Loucy (cell line): ENCODE data around the gene RHOU.

ENCODE experiments used
- H2AFZ ChIP-seq: fragments of 200-600 bp; sonication (generic); 2 replicates; pipeline ENCODE4 v1.6.0; 2016; ENCODE audit warnings: antibody characterized with exemption, mild to moderate bottlenecking, low read length, moderate library complexity
- H3F3A ChIP-seq: fragments of 200-600 bp; 2 replicates; pipeline ENCODE4 v1.6.0; 2016; ENCODE audit warnings: antibody characterized with exemption, low read depth, mild to moderate bottlenecking
- H3K27me3 ChIP-seq: fragments of 200-600 bp; sonication (generic); 2 replicates; pipeline ENCODE4 v1.6.1; 2014; ENCODE audit warnings: low read length, mild to moderate bottlenecking; ENCODE audit not compliant: insufficient read depth, poor library complexity, severe bottlenecking
- H3K36me3 ChIP-seq: fragments of 200-600 bp; sonication (generic); 2 replicates; pipeline ENCODE4 v1.6.1; 2016; ENCODE audit warnings: low read length; ENCODE audit not compliant: insufficient read depth
- H3K4me1 ChIP-seq: fragments of 200-600 bp; sonication (generic); 2 replicates; pipeline ENCODE4 v1.5.1; 2014; ENCODE audit warnings: low read length, mild to moderate bottlenecking; ENCODE audit not compliant: insufficient read depth, poor library complexity, severe bottlenecking
- H3K4me2 ChIP-seq: fragments of 200-600 bp; sonication (generic); 2 replicates; pipeline ENCODE4 v1.6.0; 2014; ENCODE audit warnings: antibody characterized with exemption, low read length, low read depth, mild to moderate bottlenecking; ENCODE audit not compliant: poor library complexity, severe bottlenecking
- H3K4me3 ChIP-seq: fragments of 200-600 bp; sonication (generic); 2 replicates; pipeline ENCODE4 v1.5.1; 2014; ENCODE audit warnings: low read length, mild to moderate bottlenecking, mixed read lengths; ENCODE audit not compliant: poor library complexity, severe bottlenecking
- H3K79me2 ChIP-seq: fragments of 200-600 bp; sonication (generic); 2 replicates; pipeline ENCODE4 v1.6.1; 2014; ENCODE audit warnings: low read length; ENCODE audit not compliant: insufficient read depth
- H3K9ac ChIP-seq: fragments of 200-600 bp; sonication (generic); 2 replicates; pipeline ENCODE4 v1.6.0; 2014; ENCODE audit warnings: mild to moderate bottlenecking, low read depth, low read length, moderate library complexity; ENCODE audit not compliant: poor library complexity, severe bottlenecking
- H3K9me2 ChIP-seq: fragments of 200-600 bp; sonication (generic); replicated peaks from 2 replicates; pipeline ENCODE4 v1.6.1; 2016; ENCODE audit warnings: low read depth, low read length, mixed read lengths
- H3K9me3 ChIP-seq: fragments of 200-600 bp; sonication (generic); 2 replicates; pipeline ENCODE4 v1.6.1; 2014; ENCODE audit warnings: mild to moderate bottlenecking, antibody characterized with exemption, low read length, low read depth; ENCODE audit not compliant: insufficient read depth
- H4K20me1 ChIP-seq: fragments of 200-600 bp; sonication (generic); 2 replicates; pipeline ENCODE4 v1.6.0; 2014; ENCODE audit warnings: antibody characterized with exemption, low read length, mild to moderate bottlenecking; ENCODE audit not compliant: insufficient read depth, poor library complexity, severe bottlenecking
- EZH2phosphoT487 ChIP-seq: fragments of 200-600 bp; IDR thresholded peaks from 2 replicates; pipeline ENCODE4 v1.6.1; 2018; ENCODE audit warnings: antibody characterized with exemption, mild to moderate bottlenecking, moderate library complexity, borderline replicate concordance
- TF ChIP-seq, protein P1 (sequence below): fragments of 200-600 bp; sonication (generic); conservative IDR thresholded peaks from 2 replicates; pipeline ENCODE4 v1.5.1; 2014; ENCODE audit warnings: mild to moderate bottlenecking, antibody characterized with exemption, low read length

The RHOU gene

DNA sequence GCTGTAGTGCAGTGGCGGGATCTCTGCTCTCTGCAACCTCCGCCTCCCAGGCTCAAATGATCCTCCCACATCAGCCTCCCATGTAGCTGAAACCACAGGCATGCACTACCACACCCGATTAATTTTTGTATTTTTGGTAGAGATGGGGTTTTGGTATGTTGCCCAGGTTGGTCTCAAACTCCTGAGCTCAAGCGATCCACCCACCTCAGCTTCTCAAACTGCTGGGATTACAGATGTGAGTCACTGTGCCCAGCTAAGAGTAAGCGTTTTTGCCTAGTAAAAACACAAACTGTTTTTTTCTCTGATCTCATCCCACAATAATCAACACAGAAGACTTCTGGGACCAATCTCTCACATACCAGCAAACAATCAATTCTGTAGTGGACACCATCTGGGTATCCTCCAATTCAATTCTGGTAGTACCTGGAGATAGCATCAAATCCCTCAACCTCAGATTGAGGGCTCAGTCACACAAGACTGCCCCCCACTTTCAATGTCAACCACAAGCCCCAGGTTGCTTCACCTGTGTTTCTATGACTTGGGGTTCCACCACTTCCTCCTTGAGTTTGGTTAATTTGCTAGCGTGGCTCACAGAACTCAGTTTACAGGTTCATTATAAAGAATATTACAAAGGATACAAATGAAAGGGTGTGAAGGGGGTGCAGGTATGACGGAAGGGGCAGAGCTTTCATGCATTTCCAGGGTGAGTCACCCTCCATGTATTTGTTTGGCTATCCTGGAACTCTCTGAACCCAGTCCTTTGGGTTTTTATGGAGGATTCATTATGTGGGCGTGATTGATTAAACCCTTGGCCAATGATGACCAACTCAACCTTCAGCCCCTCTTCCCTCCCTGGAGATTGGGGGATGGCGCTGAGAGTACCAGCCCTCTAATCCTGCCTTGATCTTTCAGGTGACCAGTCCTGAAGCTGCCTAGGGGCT, 40.0 kb upstream of the RHOU start:
- no peak for TF ChIP-seq EZH2phosphoT487
- Histone ChIP-seq H3K4me2 (no peak overlapping the region), H3K9ac (no peak overlapping the region), H3K79me2 (no peaks in the 10 kb centered on the region), H3K27me3 (no peaks in the 10 kb centered on the region), H3K9me3 (no peaks in the 10 kb centered on the region), H3K4me3 (no peak overlapping the region), H4K20me1 (no peaks in the 10 kb centered on the region), H2AFZ (no peak overlapping the region), H3K9me2 (no peaks in the 10 kb centered on the region), H3F3A (no peaks in the 10 kb centered on the region), H3K36me3 (no peaks in the 10 kb centered on the region), H3K4me1 (no peaks in the 10 kb centered on the region)

DNA sequence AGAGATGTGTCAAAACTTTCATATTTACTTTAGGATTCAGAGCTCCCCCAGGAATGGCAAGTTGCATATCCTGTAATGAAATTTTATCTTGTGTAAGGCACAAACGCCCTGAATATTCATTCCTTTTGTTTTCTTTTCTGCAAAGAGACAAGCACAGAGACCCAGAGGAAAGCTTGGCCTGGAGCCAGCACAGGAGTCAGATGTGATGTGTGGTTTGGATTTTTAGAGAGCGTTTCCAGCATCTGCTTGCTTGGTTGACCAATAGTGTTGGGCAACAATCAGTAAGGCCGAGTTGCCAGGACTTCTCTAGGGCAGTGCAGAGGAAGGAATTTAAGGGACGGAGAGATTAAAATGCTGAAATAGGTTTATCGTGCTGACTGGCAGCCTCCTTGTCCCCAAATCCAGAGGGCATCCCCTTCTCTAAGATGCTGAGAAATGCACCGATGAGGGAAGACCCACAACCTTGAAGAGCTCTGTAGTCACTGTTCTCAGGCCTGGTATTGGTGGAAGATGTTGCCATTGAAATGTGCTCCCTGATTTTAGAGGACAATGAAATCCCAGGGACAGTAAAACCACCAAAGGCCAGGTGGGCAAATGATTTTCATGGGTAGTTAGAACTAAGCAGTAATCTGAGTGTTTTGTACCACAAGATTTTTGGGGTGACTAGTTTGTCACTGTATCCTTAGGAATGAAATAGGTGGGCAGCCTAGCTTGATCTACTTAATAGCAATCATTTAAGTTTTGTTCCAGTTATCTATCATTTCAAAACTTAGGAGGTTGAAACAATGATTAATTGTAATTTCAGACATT, 37.9 kb upstream of the RHOU start:
- no peaks in the 10 kb centered on the region for H3F3A ChIP-seq
- no peak overlapping the region for H3K4me3 ChIP-seq
- no peak overlapping the region for H3K4me2 ChIP-seq
- no peak overlapping the region for H3K9ac ChIP-seq
- no peaks in the 10 kb centered on the region for H3K36me3 ChIP-seq
- no peaks in the 10 kb centered on the region for H3K4me1 ChIP-seq
- no peaks in the 10 kb centered on the region for H3K27me3 ChIP-seq
- H4K20me1 ChIP-seq = no peaks in the 10 kb centered on the region
- no peaks in the 10 kb centered on the region for H3K9me2 ChIP-seq
- no peak overlapping the region for H2AFZ ChIP-seq
- no peak for TF ChIP-seq EZH2phosphoT487
- H3K79me2 ChIP-seq = no peaks in the 10 kb centered on the region
- no peaks in the 10 kb centered on the region for H3K9me3 ChIP-seq

DNA sequence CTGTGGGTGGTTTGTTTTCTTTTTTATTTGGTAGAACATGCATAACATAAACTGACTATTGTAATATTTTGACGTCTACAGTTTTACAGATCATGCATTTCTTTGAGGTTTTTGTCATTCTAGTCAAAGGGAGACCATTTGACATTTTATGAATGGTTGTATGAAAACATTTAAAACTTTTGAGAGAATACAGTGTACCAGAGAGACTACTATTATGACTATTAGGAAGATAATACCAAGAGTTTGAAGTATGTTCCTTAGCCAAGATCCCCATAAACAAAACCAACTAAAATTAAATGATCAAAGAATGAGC, 37.3 kb upstream of the RHOU start:
- Histone ChIP-seq H3K9me2 (no peaks in the 10 kb centered on the region), H2AFZ (no peak overlapping the region), H4K20me1 (no peaks in the 10 kb centered on the region), H3K79me2 (no peaks in the 10 kb centered on the region), H3K4me3 (no peak overlapping the region), H3F3A (no peaks in the 10 kb centered on the region), H3K4me2 (no peak overlapping the region), H3K4me1 (no peaks in the 10 kb centered on the region), H3K9ac (no peak overlapping the region), H3K9me3 (no peaks in the 10 kb centered on the region), H3K36me3 (no peaks in the 10 kb centered on the region), H3K27me3 (no peaks in the 10 kb centered on the region)
- TF ChIP-seq EZH2phosphoT487 = no peak
- TF ChIP-seq, protein P1, sequence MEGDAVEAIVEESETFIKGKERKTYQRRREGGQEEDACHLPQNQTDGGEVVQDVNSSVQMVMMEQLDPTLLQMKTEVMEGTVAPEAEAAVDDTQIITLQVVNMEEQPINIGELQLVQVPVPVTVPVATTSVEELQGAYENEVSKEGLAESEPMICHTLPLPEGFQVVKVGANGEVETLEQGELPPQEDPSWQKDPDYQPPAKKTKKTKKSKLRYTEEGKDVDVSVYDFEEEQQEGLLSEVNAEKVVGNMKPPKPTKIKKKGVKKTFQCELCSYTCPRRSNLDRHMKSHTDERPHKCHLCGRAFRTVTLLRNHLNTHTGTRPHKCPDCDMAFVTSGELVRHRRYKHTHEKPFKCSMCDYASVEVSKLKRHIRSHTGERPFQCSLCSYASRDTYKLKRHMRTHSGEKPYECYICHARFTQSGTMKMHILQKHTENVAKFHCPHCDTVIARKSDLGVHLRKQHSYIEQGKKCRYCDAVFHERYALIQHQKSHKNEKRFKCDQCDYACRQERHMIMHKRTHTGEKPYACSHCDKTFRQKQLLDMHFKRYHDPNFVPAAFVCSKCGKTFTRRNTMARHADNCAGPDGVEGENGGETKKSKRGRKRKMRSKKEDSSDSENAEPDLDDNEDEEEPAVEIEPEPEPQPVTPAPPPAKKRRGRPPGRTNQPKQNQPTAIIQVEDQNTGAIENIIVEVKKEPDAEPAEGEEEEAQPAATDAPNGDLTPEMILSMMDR = no peak

DNA sequence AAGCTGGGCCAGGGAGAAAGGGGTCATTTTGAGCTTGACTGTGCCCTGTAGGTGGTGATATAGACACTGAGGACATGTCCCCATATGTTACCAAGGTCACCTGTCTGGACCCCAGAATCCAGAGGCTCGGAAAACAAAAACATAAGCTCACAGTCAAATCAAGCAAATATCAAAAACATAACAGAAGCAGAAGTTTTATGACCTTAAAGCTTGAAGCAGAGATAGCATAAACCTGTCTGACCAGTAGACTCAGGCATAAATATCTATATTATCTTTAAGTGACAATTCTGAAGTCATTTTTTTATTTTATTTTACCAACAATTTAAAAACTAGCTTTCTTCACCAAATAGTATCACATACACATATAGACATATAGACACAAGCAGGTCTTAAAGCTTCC, 32.8 kb upstream of the RHOU start:
- no peaks in the 10 kb centered on the region for H4K20me1 ChIP-seq
- no peaks in the 10 kb centered on the region for H3K36me3 ChIP-seq
- no peak overlapping the region for H3K9ac ChIP-seq
- H2AFZ ChIP-seq = no peak overlapping the region
- H3K79me2 ChIP-seq = no peaks in the 10 kb centered on the region
- H3K9me2 ChIP-seq = no peaks in the 10 kb centered on the region
- H3K4me1 ChIP-seq = no peaks in the 10 kb centered on the region
- no peak overlapping the region for H3K4me3 ChIP-seq
- H3F3A ChIP-seq = no peaks in the 10 kb centered on the region
- H3K4me2 ChIP-seq = no peak overlapping the region
- H3K27me3 ChIP-seq = no peaks in the 10 kb centered on the region
- H3K9me3 ChIP-seq = no peaks in the 10 kb centered on the region
- no peak for TF ChIP-seq EZH2phosphoT487
- TF ChIP-seq, protein P1 = peak; percentile 22; the same call in 1 of the 2 replicates
